Natural killer cell (primary cell): ENCODE results near the gene UROD. TPM values are rescaled to one million over a fixed set of nuclear protein-coding genes. Genes with fewer than 3 reads are reported as not detected.
A peak's percentile ranks its signal among the peaks of the same experiment; 100 is the strongest.

Source experiments
- ATAC-seq, 3 donors: fragments of 150-1000 bp in 2 of 3; fragments of 200-7000 bp in 1 of 3; cut with Tn5 transposase; 1 replicate in 1 of 3; 2 replicates in 2 of 3; pipeline ENCODE4 v1.10.0; 2021; ENCODE audit warnings: mild to moderate bottlenecking in 2 of 3, moderate library complexity in 2 of 3
- DNase-seq, 2 donors: peaks; one replicate each; pipeline versions ENCODE4 v3.0.0 to v3.0.0-alpha.2; 2013 to 2021; ENCODE audit warnings: mixed read lengths in 1 of 2
- H3K27ac ChIP-seq: one replicate; pipeline ENCODE4 v1.5.1; 2013; ENCODE audit warnings: mild to moderate bottlenecking, low read length
- H3K27me3 ChIP-seq: one replicate; pipeline ENCODE4 v1.6.1; 2013; ENCODE audit warnings: low read length; ENCODE audit not compliant: control insufficient read depth, insufficient read depth
- H3K36me3 ChIP-seq: one replicate; pipeline ENCODE4 v1.6.1; 2013; ENCODE audit warnings: low read length; ENCODE audit not compliant: control insufficient read depth, insufficient read depth
- H3K4me1 ChIP-seq: one replicate; pipeline ENCODE4 v1.6.1; 2013; ENCODE audit warnings: low read length; ENCODE audit not compliant: control insufficient read depth, insufficient read depth
- H3K4me3 ChIP-seq: one replicate; pipeline ENCODE4 v1.5.1; 2013; ENCODE audit warnings: low read length
- H3K9me3 ChIP-seq: one replicate; pipeline ENCODE4 v1.6.1; 2013; ENCODE audit warnings: low read length; ENCODE audit not compliant: control insufficient read depth, insufficient read depth
- H3K27ac Mint-ChIP-seq, 2 donors: one replicate each; pipeline ENCODE4 v1.8.0; 2022; ENCODE audit warnings: mild to moderate bottlenecking in 2 of 2, mixed read lengths in 2 of 2, moderate library complexity in 1 of 2
- H3K27me3 Mint-ChIP-seq, 2 donors: one replicate each; pipeline ENCODE4 v1.8.0; 2022; ENCODE audit warnings: low read depth in 2 of 2, mixed read lengths in 2 of 2
- H3K36me3 Mint-ChIP-seq: one replicate; pipeline ENCODE4 v1.8.0; 2022; ENCODE audit warnings: mixed read lengths
- H3K4me1 Mint-ChIP-seq, 2 donors: one replicate each; pipeline ENCODE4 v1.8.0; 2022; ENCODE audit warnings: mixed read lengths in 2 of 2
- H3K4me3 Mint-ChIP-seq: one replicate; pipeline ENCODE4 v1.8.0; 2022; ENCODE audit warnings: mild to moderate bottlenecking, moderate library complexity, mixed read lengths
- H3K9me3 Mint-ChIP-seq, 2 donors: one replicate each; pipeline ENCODE4 v1.8.0; 2022; ENCODE audit warnings: mixed read lengths in 2 of 2
- CTCF ChIP-seq: fragments of 200-600 bp; IDR thresholded peaks from one replicate; pipeline ENCODE4 v1.8.0; 2022; ENCODE audit warnings: antibody characterized with exemption
- WGBS: methylation state at CpG from one replicate; pipeline ENCODE4 v1.1.7; 2013; ENCODE audit warnings: missing lambda C conversion rate; ENCODE audit not compliant: insufficient coverage; 5-methylcytosine and 5-hydroxymethylcytosine counted together
- intact Hi-C: fragments of 100-400 bp; cut with micrococcal nuclease; formaldehyde crosslinking; loops from one replicate; pipeline ENCODE4 v1.14.2; 2022
- total RNA-seq, 4 donors: library from RNA; stranded (reverse); fragments of 120-200 nt in 1 of 4; gene quantifications; one replicate each; pipeline versions ENCODE4 v1.2.3 to v1.2.4, GENCODE V29; 2013 to 2022

Gene UROD
- total RNA-seq, 3 donors from 2014 or later (not counting 1 experiment from before 2014, with no cell fraction given), result 54.5 to 65.4 (median 56.6) TPM

GRCh38 chr1:45002650-45003645 is 9.1 kb upstream of the UROD start:
- peak overlapping the region in 1 of 2 donors; percentile 73 for H3K27ac Mint-ChIP-seq

GRCh38 chr1:45003741-45004140 is 8.3 kb upstream of the UROD start:
- DNase-seq (no peak), ATAC-seq (no peak)
- Histone ChIP-seq H3K27ac (no peak overlapping the region), H3K27me3 (no peaks in the 10 kb centered on the region), H3K4me1 (no peaks in the 10 kb centered on the region), H3K36me3 (peaks cover 63% of the 10 kb centered on the region), H3K9me3 (no peaks in the 10 kb centered on the region), H3K4me3 (no peak overlapping the region)
- WGBS, result 96% methylated on average over 6 of the region's 14 CpGs
- Mint-ChIP-seq H3K36me3 (no peaks in the 10 kb centered on the region), H3K4me3 (no peak overlapping the region), H3K4me1 (peaks cover 7 to 16% of the 10 kb centered on the region in 2 donors), H3K27me3 (no peaks in the 10 kb centered on the region), H3K9me3 (no peaks in the 10 kb centered on the region), H3K27ac (no peak overlapping the region)
- intact Hi-C loops, result no loop called here
- no peak for TF ChIP-seq CTCF

More at GRCh38 chr1:45002650-45003645, 9.1 kb upstream of the UROD start:
- Mint-ChIP-seq H3K9me3 (no peaks in the 10 kb centered on the region), H3K36me3 (no peaks in the 10 kb centered on the region), H3K4me1 (peaks cover 6 to 14% of the 10 kb centered on the region in 2 donors), H3K4me3 (no peak overlapping the region), H3K27me3 (no peaks in the 10 kb centered on the region)
- intact Hi-C loops, result no loop called here
- H3K27me3 ChIP-seq, result no peaks in the 10 kb centered on the region
- no peak overlapping the region for H3K27ac ChIP-seq
- no peak for ATAC-seq
- H3K9me3 ChIP-seq, result no peaks in the 10 kb centered on the region
- TF ChIP-seq CTCF, result no peak
- no peak for DNase-seq
- no peaks in the 10 kb centered on the region for H3K4me1 ChIP-seq
- H3K4me3 ChIP-seq, result no peak overlapping the region
- H3K36me3 ChIP-seq, result peaks cover 55% of the 10 kb centered on the region
- WGBS, result 97% methylated on average over 17 of the region's 17 CpGs

GRCh38 chr1:45004281-45004920 is 7.7 kb upstream of the UROD start:
- intact Hi-C loops, result no loop called here
- no peak for ATAC-seq

More at GRCh38 chr1:45004281-45004920, 7.7 kb upstream of the UROD start:
- H3K4me3 Mint-ChIP-seq, result no peak overlapping the region
- H3K4me3 ChIP-seq, result no peak overlapping the region
- H3K27ac ChIP-seq, result no peak overlapping the region
- no peak for TF ChIP-seq CTCF
- 98% methylated on average over 7 of the region's 7 CpGs for WGBS
- H3K4me1 ChIP-seq, result peaks cover 4% of the 10 kb centered on the region
- peaks cover 69% of the 10 kb centered on the region for H3K36me3 ChIP-seq
- H3K9me3 ChIP-seq, result no peaks in the 10 kb centered on the region
- H3K9me3 Mint-ChIP-seq, result no peaks in the 10 kb centered on the region
- no peaks in the 10 kb centered on the region for H3K27me3 ChIP-seq
- H3K27me3 Mint-ChIP-seq, result no peaks in the 10 kb centered on the region
- DNase-seq, result no peak
- no peak overlapping the region for H3K27ac Mint-ChIP-seq
- peaks cover 14 to 23% of the 10 kb centered on the region in 2 donors for H3K4me1 Mint-ChIP-seq
- no peaks in the 10 kb centered on the region for H3K36me3 Mint-ChIP-seq
